Islet precursor cell (in vitro differentiated cells): Measurements from ENCODE around the gene TMEM208.
A peak's percentile ranks its signal among the peaks of the same experiment; 100 is the strongest.

Experiments used
- DNase-seq: peaks from one replicate; pipeline ENCODE4 v3.0.0-alpha.2; 2018

Gene TMEM208

DNA sequence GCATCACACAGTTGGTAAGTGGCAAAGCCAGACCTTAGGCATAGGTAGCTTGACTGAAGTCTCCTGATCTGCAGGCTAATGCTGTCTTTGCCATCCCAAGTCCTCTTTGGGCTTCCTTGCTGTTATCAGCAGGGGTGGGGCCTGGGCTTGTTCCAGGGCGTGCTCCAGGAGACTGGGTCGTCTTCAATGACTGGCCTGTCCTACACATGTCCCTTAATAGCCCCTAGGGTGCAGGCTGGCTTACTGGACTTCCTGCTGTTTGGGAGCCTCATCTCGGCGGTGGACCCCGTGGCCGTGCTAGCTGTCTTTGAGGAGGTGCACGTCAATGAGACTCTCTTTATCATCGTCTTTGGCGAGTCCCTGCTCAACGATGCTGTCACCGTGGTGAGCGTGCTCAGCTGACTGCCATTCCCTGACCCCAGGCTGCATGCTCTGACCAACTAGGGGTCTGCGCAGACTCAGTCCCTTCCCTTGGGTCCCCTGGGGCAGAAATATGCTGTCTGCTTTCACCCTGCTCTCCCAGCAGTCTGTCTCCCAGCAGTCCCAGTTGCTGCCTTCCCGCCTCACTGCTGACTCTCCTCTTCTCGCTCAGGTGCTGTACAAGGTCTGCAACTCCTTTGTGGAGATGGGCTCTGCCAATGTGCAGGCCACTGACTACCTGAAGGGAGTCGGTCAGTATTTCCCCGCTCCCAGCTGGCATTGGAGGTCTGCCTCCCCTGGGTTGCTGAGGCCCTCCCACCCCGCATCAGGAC, 28.0 kb downstream of the TMEM208 start:
- no peak for DNase-seq

DNA sequence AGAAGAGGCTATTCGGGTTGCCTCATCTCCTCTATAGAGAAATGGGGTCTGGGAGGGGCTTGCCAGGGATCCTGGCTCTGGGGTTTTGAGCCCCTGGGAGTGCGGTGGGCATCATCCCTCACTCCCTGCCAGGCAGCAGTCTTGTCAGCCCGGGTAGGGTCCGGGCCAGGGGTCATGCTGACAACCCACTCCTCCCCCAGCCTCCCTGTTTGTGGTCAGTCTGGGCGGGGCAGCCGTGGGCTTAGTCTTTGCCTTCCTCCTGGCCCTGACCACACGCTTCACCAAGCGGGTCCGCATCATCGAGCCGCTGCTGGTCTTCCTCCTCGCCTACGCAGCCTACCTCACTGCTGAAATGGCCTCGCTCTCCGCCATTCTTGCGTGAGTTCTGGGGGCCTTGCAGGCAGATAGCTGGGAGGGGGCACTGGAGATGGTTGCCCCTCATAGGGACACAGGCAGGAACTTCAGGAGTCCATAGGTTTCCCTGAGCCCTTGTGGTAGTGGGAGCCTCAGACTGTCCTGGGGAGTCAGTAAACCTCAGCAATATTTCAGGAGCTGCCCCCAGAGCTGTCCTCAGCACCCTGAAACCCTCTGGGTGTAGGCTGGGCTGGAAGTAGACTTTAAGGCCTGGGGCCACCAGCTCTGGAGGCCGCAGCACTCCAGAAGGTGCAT, 28.8 kb downstream of the TMEM208 start:
- no peak for DNase-seq

DNA sequence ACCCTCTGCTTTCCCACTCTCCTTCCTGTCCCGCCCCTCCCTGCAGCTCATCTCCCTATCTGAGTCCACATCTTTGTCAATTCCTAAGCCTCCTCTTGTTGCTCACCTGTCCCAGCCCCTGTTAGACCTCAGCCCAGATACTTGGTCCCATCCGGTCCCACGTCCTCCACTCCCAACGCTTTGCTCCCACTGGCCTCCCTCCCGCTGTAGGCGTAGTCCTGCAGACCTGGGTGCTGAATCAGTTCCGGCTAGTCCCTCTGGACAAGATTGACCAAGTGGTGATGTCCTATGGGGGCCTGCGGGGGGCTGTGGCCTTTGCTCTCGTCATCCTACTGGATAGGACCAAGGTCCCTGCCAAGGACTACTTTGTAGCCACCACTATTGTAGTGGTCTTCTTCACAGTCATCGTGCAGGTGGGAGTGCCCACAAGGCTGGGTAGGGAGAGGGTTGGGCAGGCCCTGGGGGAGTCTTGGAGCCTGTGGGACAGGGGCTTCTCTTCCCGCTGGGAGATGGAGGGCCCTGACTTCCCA, 29.8 kb downstream of the TMEM208 start:
- no peak for DNase-seq

- no peak for DNase-seq
Measured at GRCh38 chr16:67257486-67258160, 30.7 kb downstream of the TMEM208 start.

- no peak for DNase-seq
Measured at GRCh38 chr16:67258161-67258835, 31.4 kb downstream of the TMEM208 start.

DNA sequence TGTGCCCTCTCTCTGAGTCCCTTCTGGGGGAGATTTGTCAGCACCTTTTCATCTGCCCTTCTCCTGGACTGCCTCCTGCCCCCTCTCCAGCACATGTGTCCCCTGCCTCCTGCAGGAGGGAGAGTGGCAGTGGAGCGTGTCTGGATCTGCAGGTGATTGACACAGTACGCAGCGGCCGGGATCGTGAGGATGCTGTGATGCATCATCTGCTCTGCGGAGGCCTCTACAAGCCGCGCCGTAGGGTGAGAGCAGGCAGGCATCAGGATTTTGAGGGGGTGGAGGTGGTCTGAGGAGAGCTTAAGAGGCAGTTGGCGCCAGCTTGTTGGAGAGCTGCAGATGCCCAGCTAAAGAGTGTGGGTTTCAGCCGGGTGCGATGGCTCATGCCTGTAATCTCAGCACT, 32.8 kb downstream of the TMEM208 start:
- no peak for DNase-seq

GRCh38 chr16:67260426-67261063, 33.6 kb downstream of the TMEM208 start:
- DNase-seq, result peak; percentile 76

DNA sequence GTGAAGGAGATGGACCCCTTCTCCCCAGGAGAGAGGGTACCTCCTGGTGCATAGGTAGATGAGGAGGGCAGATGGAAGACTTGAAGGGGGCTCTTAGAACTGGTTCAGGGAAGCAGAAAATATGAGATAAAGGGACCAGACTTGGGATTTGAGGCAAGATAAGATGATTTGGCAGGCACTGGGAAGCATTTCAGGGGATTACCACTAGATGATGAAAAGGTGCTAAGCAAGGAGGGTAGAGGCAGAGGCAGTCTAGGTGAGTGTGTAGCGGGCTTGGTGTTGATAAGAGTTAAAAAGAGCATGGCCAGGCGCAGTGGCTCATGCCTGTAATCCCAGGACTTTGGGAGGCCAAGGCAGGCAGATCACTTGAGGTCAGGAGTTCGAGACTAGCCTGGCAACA, 36.3 kb downstream of the TMEM208 start:
- DNase-seq, result no peak

- no peak for DNase-seq
Measured at GRCh38 chr16:67264277-67264676, 37.3 kb downstream of the TMEM208 start.

DNA sequence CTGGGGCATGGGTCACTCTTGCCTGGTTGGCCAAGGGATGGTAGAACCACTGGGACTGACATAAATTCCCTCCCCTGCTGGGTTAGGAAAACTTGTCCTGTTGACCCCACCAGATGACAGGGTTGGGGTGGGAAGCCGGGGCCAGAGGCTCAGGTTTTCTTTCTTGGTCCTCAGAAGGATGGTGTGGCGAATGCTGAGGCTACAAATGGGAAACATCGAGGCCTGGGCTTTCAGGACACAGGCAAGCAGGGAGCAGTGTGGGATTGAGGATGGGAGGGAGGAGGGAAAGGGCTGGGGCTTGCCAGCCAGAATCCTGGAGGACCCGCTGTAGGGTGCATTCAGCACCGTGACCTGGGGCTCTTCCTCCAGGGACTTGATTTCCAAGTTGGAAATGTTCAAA, 37.9 kb downstream of the TMEM208 start:
- DNase-seq, result no peak

GRCh38 chr16:67265834-67266233, 38.9 kb downstream of the TMEM208 start:
- no peak for DNase-seq

- DNase-seq, result peak; percentile 94
Measured at GRCh38 chr16:67268136-67268579, 41.2 kb downstream of the TMEM208 start.

- DNase-seq, result peak; percentile 82
Measured at GRCh38 chr16:67269766-67270165, 42.8 kb downstream of the TMEM208 start.

DNA sequence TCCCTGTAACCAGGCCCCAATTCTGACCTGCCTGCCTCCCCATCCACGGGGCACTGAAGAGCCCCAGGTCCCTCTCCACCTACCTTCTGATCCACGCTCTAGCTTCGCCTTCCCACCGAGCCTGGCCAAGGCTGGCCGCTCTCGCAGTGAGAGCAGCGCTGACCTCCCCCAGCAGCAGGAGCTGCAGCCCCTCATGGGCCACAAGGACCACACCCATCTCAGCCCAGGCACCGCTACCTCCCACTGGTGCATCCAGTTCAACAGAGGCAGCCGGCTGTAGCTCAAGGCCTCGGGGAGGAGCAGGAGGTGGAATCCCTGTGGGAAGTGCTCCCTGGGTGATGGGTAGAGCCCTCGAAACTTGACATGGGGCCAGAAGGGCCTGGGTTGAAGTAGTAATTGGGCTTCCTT, 44.0 kb downstream of the TMEM208 start:
- DNase-seq, result no peak

- no peak for DNase-seq
Measured at GRCh38 chr16:67271446-67271845, 44.5 kb downstream of the TMEM208 start.

DNA sequence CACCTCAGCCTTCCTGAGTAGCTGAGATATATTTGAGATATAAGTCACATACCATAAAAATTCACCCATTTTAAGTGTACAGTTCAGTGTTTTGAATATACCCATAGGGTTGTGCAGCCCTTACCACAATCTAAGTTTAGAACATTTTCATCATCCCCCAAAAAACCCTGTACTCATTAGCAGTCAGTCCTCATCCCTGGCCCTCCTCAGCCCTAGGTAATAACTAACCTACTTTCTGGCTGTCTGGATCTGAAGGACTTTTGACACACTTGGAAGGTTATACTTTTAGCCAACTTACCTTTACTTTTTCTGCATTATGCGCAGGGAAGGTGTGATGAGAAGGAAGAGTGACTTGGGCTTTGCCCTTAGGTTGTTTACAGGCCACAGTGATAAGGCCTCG, 48.4 kb downstream of the TMEM208 start:
- no peak for DNase-seq

GRCh38 chr16:67277294-67277998, 50.5 kb downstream of the TMEM208 start:
- DNase-seq, result peak; percentile 85

- no peak for DNase-seq
Measured at GRCh38 chr16:67277999-67278772, 51.3 kb downstream of the TMEM208 start.
